Cardiac fibroblast (primary cell): ENCODE results near the gene ENTPD6.

ENCODE experiments used
- DNase-seq, 2 donors: peaks; one replicate each; pipeline versions ENCODE4 v3.0.0 to v3.0.0-alpha.2; 2010; ENCODE audit warnings: low read depth in 2 of 2
- H3K4me3 ChIP-seq, 2 donors: replicated peaks in 1 of 2; 1 replicate in 1 of 2; 2 replicates in 1 of 2; pipeline ENCODE4 v1.5.1; 2011; ENCODE audit warnings: low read depth in 2 of 2, low read length in 2 of 2, mild to moderate bottlenecking in 2 of 2, moderate library complexity in 1 of 2
- TF ChIP-seq, protein P1 (sequence below): IDR thresholded peaks from one replicate; pipeline ENCODE4 v1.5.1; 2011; ENCODE audit warnings: low read depth, mild to moderate bottlenecking, low read length, inconsistent platforms

The ENTPD6 gene

DNA sequence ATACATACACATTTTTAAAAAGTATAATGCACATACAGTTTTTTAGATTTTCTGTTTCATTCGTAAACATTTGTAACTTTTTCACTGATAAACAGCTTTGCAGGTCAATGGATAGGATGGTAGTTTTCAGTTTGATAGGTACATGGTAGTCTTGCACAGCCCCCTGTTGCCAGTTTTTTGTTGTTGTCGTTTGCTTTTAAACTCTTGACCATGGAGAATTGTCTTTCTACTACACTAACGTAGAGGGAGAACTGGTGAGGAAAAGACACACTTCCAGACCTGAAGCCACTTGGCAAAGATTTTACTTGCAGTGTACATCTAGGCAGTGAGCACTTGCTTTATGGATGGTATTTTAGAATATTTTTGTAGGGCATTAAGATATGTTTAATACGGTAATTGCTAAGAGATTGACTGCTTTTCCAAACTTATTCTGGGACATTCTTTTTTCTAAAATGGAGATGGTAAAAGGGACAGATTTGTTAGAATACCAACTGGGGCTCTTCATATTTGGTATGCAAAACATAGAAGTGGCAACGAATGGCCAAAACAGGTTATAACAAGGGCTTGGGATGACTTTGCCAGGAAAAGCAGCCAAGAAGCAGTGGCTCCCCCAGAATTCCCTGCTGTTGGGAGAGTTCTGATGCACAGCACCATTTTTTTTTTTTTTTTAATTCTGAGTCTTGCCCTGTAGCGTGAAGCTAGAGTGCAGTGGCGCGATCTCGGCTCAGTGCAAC is 53.9 kb downstream of the ENTPD6 start:
- H3K4me3 ChIP-seq: peak overlapping the region; percentile 93 to 95
- peak; percentile 29 to 33 for DNase-seq
- TF ChIP-seq, protein P1, sequence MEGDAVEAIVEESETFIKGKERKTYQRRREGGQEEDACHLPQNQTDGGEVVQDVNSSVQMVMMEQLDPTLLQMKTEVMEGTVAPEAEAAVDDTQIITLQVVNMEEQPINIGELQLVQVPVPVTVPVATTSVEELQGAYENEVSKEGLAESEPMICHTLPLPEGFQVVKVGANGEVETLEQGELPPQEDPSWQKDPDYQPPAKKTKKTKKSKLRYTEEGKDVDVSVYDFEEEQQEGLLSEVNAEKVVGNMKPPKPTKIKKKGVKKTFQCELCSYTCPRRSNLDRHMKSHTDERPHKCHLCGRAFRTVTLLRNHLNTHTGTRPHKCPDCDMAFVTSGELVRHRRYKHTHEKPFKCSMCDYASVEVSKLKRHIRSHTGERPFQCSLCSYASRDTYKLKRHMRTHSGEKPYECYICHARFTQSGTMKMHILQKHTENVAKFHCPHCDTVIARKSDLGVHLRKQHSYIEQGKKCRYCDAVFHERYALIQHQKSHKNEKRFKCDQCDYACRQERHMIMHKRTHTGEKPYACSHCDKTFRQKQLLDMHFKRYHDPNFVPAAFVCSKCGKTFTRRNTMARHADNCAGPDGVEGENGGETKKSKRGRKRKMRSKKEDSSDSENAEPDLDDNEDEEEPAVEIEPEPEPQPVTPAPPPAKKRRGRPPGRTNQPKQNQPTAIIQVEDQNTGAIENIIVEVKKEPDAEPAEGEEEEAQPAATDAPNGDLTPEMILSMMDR: no peak

DNA sequence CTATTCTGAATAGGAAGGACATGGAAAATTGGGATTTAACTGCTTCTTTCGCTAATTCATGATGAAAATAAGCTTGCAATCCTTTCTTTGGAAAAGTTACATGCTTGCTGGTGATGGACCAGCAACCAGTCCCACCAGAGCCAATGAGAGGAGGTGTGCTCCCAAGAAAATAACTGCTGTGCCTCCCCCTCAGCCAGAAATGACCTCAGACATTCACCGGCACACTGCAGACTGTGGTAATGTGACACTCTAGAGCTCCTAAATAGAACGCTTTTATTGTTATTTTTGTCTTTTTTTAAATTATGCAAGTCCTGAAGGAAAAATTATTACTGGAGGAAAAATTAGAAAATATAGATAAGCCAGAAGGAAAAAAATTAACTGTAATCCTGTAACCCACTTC is 55.0 kb downstream of the ENTPD6 start:
- DNase-seq: peak in 1 of 2 donors; percentile 31
- H3K4me3 ChIP-seq: peak overlapping the region in 1 of 2 donors; percentile 95
- TF ChIP-seq, protein P1: no peak

DNA sequence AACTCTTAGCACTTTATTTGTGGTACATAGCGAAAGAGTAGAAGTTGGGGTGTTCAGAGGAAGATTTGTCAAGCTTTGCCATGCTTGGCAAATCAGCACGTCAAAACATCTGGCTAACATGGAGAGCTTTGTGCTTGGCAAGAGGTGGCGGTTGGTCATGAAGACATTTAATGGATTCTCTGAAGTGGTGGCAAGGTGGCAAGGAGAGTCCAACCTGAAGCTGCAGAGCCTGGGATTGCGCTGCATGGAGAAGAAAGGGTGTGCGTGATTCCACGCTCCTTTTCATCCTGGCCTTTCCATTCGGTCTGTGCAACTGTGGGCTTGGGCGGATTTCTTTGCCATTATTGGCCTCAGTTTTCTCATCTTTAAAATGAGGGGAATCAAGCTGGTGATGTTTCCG is 55.5 kb downstream of the ENTPD6 start:
- TF ChIP-seq, protein P1: no peak
- H3K4me3 ChIP-seq: peak overlapping the region in 1 of 2 donors; percentile 8
- no peak for DNase-seq

DNA sequence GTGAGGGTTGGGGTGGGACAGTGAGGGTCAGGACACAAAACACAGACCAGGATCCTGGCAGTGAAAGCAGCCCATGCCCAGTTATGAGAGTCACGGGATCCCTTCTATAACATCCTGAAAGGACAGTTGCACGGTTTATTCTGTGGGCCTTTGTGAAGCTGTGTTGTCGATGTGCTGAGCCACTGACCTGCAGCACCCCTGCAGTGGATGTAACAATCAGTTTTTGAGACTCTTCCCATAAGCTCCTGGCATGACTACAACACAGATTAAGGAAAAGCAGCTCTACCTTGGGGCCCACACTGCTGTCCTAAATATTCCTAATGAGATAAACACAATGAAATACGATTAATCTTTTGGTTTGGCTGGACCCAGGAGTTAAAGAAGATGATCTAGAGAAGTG is 56.0 kb downstream of the ENTPD6 start:
- H3K4me3 ChIP-seq: peak overlapping the region in 1 of 2 donors; percentile 24
- TF ChIP-seq, protein P1: no peak
- DNase-seq: peak in 1 of 2 donors; percentile 47

DNA sequence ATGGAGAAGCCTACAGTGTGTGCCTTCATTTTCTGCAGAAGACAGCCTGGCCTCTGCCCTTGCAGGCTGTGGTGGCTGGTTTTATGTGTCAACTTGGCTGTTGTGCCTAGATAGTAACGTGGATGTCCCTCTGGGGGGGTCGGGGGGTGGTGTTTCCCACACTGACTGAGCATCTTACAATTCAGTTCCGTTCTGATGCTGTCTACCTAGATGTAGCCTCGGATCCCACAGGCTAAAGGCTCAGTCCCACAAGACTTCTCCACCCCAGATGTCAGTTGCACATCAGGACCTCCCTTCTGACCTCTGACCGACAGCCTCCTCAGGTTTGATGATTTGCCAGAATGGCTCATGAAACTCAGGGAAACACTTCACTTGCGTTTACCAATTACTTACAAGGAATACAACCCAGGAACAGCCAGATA is 56.7 kb downstream of the ENTPD6 start:
- H3K4me3 ChIP-seq: no peak overlapping the region
- TF ChIP-seq, protein P1: no peak
- no peak for DNase-seq

DNA sequence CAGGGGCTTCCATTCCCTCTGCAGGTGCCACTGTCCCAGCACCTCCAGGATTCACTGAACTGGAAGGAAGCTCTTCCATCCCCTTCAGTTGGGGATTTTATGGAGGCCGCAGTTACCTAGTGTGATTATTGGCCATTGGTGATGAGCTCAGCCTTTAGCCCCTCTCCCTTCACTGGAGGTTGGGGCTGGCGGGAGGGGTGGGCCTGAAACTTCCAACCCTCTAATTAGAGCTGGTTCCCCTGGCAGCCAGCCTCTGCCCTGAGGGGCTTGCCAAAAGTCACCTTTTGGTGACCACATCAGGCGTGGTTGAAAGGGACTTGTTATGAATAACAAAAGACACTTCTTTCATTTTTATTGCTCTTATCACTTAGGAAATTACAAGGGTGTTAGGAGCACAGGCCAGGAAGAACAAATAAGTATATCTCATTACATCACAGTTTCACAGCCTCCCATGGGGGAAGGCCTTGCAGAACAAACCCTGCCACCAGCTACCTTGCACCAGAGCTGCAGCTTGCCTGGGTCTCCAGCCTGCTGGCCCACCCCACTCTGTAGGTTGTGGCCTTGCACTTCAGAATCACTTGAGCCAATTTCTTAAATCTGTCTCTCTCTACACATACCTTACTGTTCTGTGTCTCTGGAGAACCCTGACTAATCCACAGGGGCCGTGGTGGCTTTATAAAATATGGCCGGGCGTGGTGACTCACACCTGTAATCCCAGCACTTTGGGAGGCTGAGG is 57.3 kb downstream of the ENTPD6 start:
- no peak for DNase-seq
- H3K4me3 ChIP-seq: no peak overlapping the region
- TF ChIP-seq, protein P1: no peak
